GM12878 (cell line): Measurements from ENCODE around the gene BBS4. TPM values are rescaled to one million over a fixed set of nuclear protein-coding genes. Genes with fewer than 3 reads are reported as not detected.

ENCODE experiments used
- BACH1 ChIP-seq: fragments of 450-650 bp; IDR thresholded peaks from 2 replicates; pipeline ENCODE4 v1.6.1; 2017; ENCODE audit warnings: mild to moderate bottlenecking, borderline replicate concordance
- BRCA1 ChIP-seq: IDR thresholded peaks from 2 replicates; pipeline ENCODE4 v1.6.1; 2011; ENCODE audit warnings: low read depth, low read length, improper control_type of control experiment
- E2F4 ChIP-seq: IDR thresholded peaks from 2 replicates; pipeline ENCODE4 v1.6.1; 2012; ENCODE audit warnings: low read depth, low read length, improper control_type of control experiment
- EGR1 ChIP-seq, 2 experiments: IDR thresholded peaks; 1 replicate in 1 of 2; 2 replicates in 1 of 2; pipeline ENCODE4 v1.6.1; 2011 to 2012; ENCODE audit warnings: low read depth in 2 of 2, low read length in 2 of 2, borderline replicate concordance in 1 of 2, mild to moderate bottlenecking in 1 of 2, moderate library complexity in 1 of 2
- EP300 ChIP-seq, 2 experiments: fragments of 150-350 bp in 1 of 2; IDR thresholded peaks; 2 replicates each; pipeline ENCODE4 v1.6.1; 2011 to 2012; ENCODE audit warnings: low read depth in 2 of 2, low read length in 2 of 2, borderline replicate concordance in 1 of 2, improper control_type of control experiment in 1 of 2, inconsistent platforms in 1 of 2; ENCODE audit not compliant: control insufficient read depth in 1 of 2
- ESRRA ChIP-seq: IDR thresholded peaks from 2 replicates; pipeline ENCODE4 v1.6.1; 2012; ENCODE audit warnings: mild to moderate bottlenecking, low read length, improper control_type of control experiment
- FOS ChIP-seq: IDR thresholded peaks from 3 replicates; pipeline ENCODE4 v1.6.1; 2011; ENCODE audit warnings: borderline replicate concordance; ENCODE audit not compliant: insufficient read length; ENCODE audit errors: extremely low read depth
- FOXM1 ChIP-seq: IDR thresholded peaks from 2 replicates; pipeline ENCODE4 v1.6.1; 2012; ENCODE audit warnings: low read depth, mild to moderate bottlenecking, inconsistent platforms, low read length, moderate library complexity
- IKZF2 ChIP-seq, 2 experiments: fragments of 450-650 bp; IDR thresholded peaks; 2 replicates each; pipeline ENCODE4 v1.6.1; 2017; ENCODE audit warnings: mild to moderate bottlenecking in 2 of 2, moderate library complexity in 2 of 2
- JUND ChIP-seq: IDR thresholded peaks from 2 replicates; pipeline ENCODE4 v1.6.1; 2012; ENCODE audit warnings: low read depth, mild to moderate bottlenecking, low read length, improper control_type of control experiment, moderate library complexity
- NBN ChIP-seq: fragments of 450-650 bp; IDR thresholded peaks from 2 replicates; pipeline ENCODE4 v1.6.1; 2016
- NFXL1 ChIP-seq: fragments of 450-650 bp; IDR thresholded peaks from 2 replicates; pipeline ENCODE4 v1.6.1; 2017; ENCODE audit warnings: antibody characterized with exemption, mild to moderate bottlenecking, borderline replicate concordance
- NFYB ChIP-seq: IDR thresholded peaks from 2 replicates; pipeline ENCODE4 v1.6.1; 2011; ENCODE audit warnings: low read depth, mild to moderate bottlenecking, low read length, improper control_type of control experiment, moderate library complexity; ENCODE audit not compliant: insufficient read depth
- NR2F1 ChIP-seq: fragments of 450-650 bp; conservative IDR thresholded peaks from 2 replicates; pipeline ENCODE4 v1.6.1; 2017; ENCODE audit warnings: mild to moderate bottlenecking
- PAX5 ChIP-seq: IDR thresholded peaks from 2 replicates; pipeline ENCODE4 v1.6.1; 2011; ENCODE audit warnings: low read depth, low read length, borderline replicate concordance
- RAD21 ChIP-seq: IDR thresholded peaks from 2 replicates; pipeline ENCODE4 v1.6.1; 2011; ENCODE audit warnings: mild to moderate bottlenecking, low read depth, low read length, moderate library complexity; ENCODE audit not compliant: insufficient read depth
- RFX5 ChIP-seq: IDR thresholded peaks from 2 replicates; pipeline ENCODE4 v1.6.1; 2011; ENCODE audit warnings: low read depth, low read length, improper control_type of control experiment
- SMAD1 ChIP-seq: fragments of 450-650 bp; IDR thresholded peaks from 2 replicates; pipeline ENCODE4 v1.6.1; 2018; ENCODE audit warnings: mild to moderate bottlenecking, low read depth; ENCODE audit not compliant: partially characterized antibody
- SP1 ChIP-seq: IDR thresholded peaks from one replicate; pipeline ENCODE4 v1.6.1; 2011; ENCODE audit warnings: low read depth, low read length
- SPI1 ChIP-seq: IDR thresholded peaks from 2 replicates; pipeline ENCODE4 v1.6.1; 2011; ENCODE audit warnings: low read depth, mild to moderate bottlenecking, low read length, moderate library complexity, borderline replicate concordance; ENCODE audit not compliant: insufficient read depth
- TCF12 ChIP-seq: IDR thresholded peaks from 2 replicates; pipeline ENCODE4 v1.6.1; 2011; ENCODE audit warnings: low read depth, mild to moderate bottlenecking, low read length
- ZNF24 ChIP-seq: fragments of 450-650 bp; IDR thresholded peaks from 2 replicates; pipeline ENCODE4 v1.6.1; 2017; ENCODE audit warnings: antibody characterized with exemption, mild to moderate bottlenecking
- ZNF274 ChIP-seq: IDR thresholded peaks from one replicate; pipeline ENCODE4 v1.8.0; 2011; ENCODE audit not compliant: insufficient read length, insufficient read depth
- ZNF384 ChIP-seq: IDR thresholded peaks from 2 replicates; pipeline ENCODE4 v1.6.1; 2012; ENCODE audit warnings: low read depth, mild to moderate bottlenecking, low read length, improper control_type of control experiment, borderline replicate concordance
- ZSCAN29 ChIP-seq: fragments of 450-650 bp; IDR thresholded peaks from 2 replicates; pipeline ENCODE4 v1.6.1; 2017; ENCODE audit warnings: mild to moderate bottlenecking, moderate library complexity
- polyA plus RNA-seq, 11 experiments: library from polyadenylated mRNA; depleted of rRNA in 4 of 11; unstranded in 6 of 11; stranded (reverse) in 5 of 11; fragments of >200 nt; fragmentation: Nextera tagmentation in 4 of 11; fragmentation: Illumina TruSeq in 1 of 11; extraction: Ambion mirVana in 4 of 11; extraction: Trizol in 1 of 11; gene quantifications; 1 replicate in 1 of 11; 2 replicates in 10 of 11; pipeline versions ENCODE4 v1.2.1 to v1.2.3, GENCODE V29; 2011 to 2016; ENCODE audit warnings: inconsistent platforms in 2 of 11, missing spikeins in 2 of 11, low read depth in 1 of 11
- total RNA-seq, 4 experiments: library from RNA; depleted of rRNA in 3 of 4; stranded (reverse); fragments of >200 nt in 3 of 4; fragmentation: Illumina TruSeq in 1 of 4; extraction: Trizol in 1 of 4; gene quantifications; 2 replicates each; pipeline versions ENCODE4 v1.2.1 to v1.2.3, GENCODE V29; 2013 to 2021
- TF ChIP-seq, protein P1 (sequence below): IDR thresholded peaks from 2 replicates; pipeline ENCODE4 v1.6.1; 2012; ENCODE audit warnings: improper control_type of control experiment, low read depth, low read length; ENCODE audit not compliant: insufficient replicate concordance

Gene BBS4
- total and polyA plus RNA-seq, 10 of the 15 experiments (the other 5 are each of a cell fraction or from before 2014, with no cell fraction given), result 7.2 to 22.1 (median 9.9) TPM

GRCh38 chr15:72783004-72783639 lies 97.1 kb downstream of the BBS4 start (continued):
- TF ChIP-seq TCF12 (no peak), EP300 (IDR thresholded peaks at IDR 0.05; ENCODE audit: borderline replicate concordance in 1 of 2, control insufficient read depth in 1 of 2, low read depth in 2 of 2, low read length in 2 of 2) (no peak), NR2F1 (no peak; the same call in 1 of the 2 replicates), BRCA1 (no peak), FOXM1 (no peak), SMAD1 (no peak), RAD21 (no peak), NFYB (no peak), NFXL1 (no peak), FOS (no peak), JUND (no peak), ZSCAN29 (no peak), RFX5 (no peak), ESRRA (no peak), EGR1 (IDR thresholded peaks at IDR 0.05; ENCODE audit: borderline replicate concordance in 1 of 2, low read depth in 2 of 2, low read length in 2 of 2) (no peak), BACH1 (peak; percentile 84; the same call in 1 of the 2 replicates), ZNF24 (no peak), SPI1 (peak; percentile 81), SP1 (no peak), ZNF384 (no peak), E2F4 (no peak), NBN (peak; percentile 51), PAX5 (0 out of 2 replicates have a peak, but pooled peaks have one; percentile 11), IKZF2 (IDR thresholded peaks at IDR 0.05) (no peak; a peak in 1 of 4 replicates), ZNF274 (no peak)
- TF ChIP-seq, protein P1, sequence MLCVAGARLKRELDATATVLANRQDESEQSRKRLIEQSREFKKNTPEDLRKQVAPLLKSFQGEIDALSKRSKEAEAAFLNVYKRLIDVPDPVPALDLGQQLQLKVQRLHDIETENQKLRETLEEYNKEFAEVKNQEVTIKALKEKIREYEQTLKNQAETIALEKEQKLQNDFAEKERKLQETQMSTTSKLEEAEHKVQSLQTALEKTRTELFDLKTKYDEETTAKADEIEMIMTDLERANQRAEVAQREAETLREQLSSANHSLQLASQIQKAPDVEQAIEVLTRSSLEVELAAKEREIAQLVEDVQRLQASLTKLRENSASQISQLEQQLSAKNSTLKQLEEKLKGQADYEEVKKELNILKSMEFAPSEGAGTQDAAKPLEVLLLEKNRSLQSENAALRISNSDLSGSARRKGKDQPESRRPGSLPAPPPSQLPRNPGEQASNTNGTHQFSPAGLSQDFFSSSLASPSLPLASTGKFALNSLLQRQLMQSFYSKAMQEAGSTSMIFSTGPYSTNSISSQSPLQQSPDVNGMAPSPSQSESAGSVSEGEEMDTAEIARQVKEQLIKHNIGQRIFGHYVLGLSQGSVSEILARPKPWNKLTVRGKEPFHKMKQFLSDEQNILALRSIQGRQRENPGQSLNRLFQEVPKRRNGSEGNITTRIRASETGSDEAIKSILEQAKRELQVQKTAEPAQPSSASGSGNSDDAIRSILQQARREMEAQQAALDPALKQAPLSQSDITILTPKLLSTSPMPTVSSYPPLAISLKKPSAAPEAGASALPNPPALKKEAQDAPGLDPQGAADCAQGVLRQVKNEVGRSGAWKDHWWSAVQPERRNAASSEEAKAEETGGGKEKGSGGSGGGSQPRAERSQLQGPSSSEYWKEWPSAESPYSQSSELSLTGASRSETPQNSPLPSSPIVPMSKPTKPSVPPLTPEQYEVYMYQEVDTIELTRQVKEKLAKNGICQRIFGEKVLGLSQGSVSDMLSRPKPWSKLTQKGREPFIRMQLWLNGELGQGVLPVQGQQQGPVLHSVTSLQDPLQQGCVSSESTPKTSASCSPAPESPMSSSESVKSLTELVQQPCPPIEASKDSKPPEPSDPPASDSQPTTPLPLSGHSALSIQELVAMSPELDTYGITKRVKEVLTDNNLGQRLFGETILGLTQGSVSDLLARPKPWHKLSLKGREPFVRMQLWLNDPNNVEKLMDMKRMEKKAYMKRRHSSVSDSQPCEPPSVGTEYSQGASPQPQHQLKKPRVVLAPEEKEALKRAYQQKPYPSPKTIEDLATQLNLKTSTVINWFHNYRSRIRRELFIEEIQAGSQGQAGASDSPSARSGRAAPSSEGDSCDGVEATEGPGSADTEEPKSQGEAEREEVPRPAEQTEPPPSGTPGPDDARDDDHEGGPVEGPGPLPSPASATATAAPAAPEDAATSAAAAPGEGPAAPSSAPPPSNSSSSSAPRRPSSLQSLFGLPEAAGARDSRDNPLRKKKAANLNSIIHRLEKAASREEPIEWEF, result no peak
